Glutamatergic neuron (in vitro differentiated cells): ENCODE measurements around the gene INF2. TPM values are rescaled to one million over a fixed set of nuclear protein-coding genes. Genes with fewer than 3 reads are reported as not detected.
"Not testable (repeated sequence)": the region's sequence is repeated elsewhere in the genome, so short reads cannot be mapped to it uniquely, and the experiment has no call there.

Experiments used
- DNase-seq: peaks from one replicate; pipeline ENCODE4 v3.0.0; 2022
- H3K27ac Mint-ChIP-seq: one replicate; pipeline ENCODE4 v1.8.0; 2020; ENCODE audit warnings: mild to moderate bottlenecking, mixed read lengths, inconsistent platforms; ENCODE audit not compliant: unreplicated experiment
- H3K27me3 Mint-ChIP-seq: one replicate; pipeline ENCODE4 v1.8.0; 2020; ENCODE audit warnings: mild to moderate bottlenecking, moderate library complexity, mixed read lengths, inconsistent platforms; ENCODE audit not compliant: unreplicated experiment
- H3K36me3 Mint-ChIP-seq: one replicate; pipeline ENCODE4 v1.8.0; 2020; ENCODE audit warnings: mild to moderate bottlenecking, mixed read lengths, inconsistent platforms; ENCODE audit not compliant: unreplicated experiment
- H3K4me1 Mint-ChIP-seq: one replicate; pipeline ENCODE4 v1.8.0; 2020; ENCODE audit warnings: mild to moderate bottlenecking, low read depth, mixed read lengths, inconsistent platforms; ENCODE audit not compliant: unreplicated experiment
- H3K4me3 Mint-ChIP-seq: one replicate; pipeline ENCODE4 v1.8.0; 2020; ENCODE audit warnings: mild to moderate bottlenecking, mixed read lengths, inconsistent platforms; ENCODE audit not compliant: unreplicated experiment
- H3K9me3 Mint-ChIP-seq: one replicate; pipeline ENCODE4 v1.8.0; 2020; ENCODE audit warnings: mild to moderate bottlenecking, moderate library complexity, mixed read lengths, inconsistent platforms; ENCODE audit not compliant: unreplicated experiment
- CTCF ChIP-seq: fragments of 200-600 bp; sonication (generic); IDR thresholded peaks from one replicate; pipeline ENCODE4 v1.5.0; 2021; ENCODE audit not compliant: partially characterized antibody, unreplicated experiment
- total RNA-seq: library from RNA; stranded (reverse); fragmentation: NEBNext Ultra II Directional; extraction: Animal tissue kit (Norgen Biotek cat#: 25700); gene quantifications from one replicate; pipeline ENCODE4 v1.2.1, GENCODE V29; 2021; ENCODE audit not compliant: unreplicated experiment

INF2 gene
- total RNA-seq, 1 donor from 2014 or later, result 11.8 TPM

GRCh38 chr14:104665657-104666522, 23.5 kb upstream of the INF2 start:
- Mint-ChIP-seq H3K9me3 (peaks cover 5% of the 10 kb centered on the region), H3K27me3 (peaks cover 7% of the 10 kb centered on the region), H3K4me3 (no peak overlapping the region), H3K36me3 (peaks cover 12% of the 10 kb centered on the region), H3K4me1 (peaks cover 6% of the 10 kb centered on the region), H3K27ac (no peak overlapping the region)
- no peak for TF ChIP-seq CTCF
- DNase-seq, result no peak

GRCh38 chr14:104666523-104666895, 22.9 kb upstream of the INF2 start:
- not testable (repeated sequence) for H3K4me3 Mint-ChIP-seq

GRCh38 chr14:104666981-104667380, 22.4 kb upstream of the INF2 start:
- H3K27ac Mint-ChIP-seq, result no peak overlapping the region

More at GRCh38 chr14:104666523-104666895, 22.9 kb upstream of the INF2 start:
- not testable (repeated sequence) for H3K9me3 Mint-ChIP-seq, H3K27ac Mint-ChIP-seq, H3K27me3 Mint-ChIP-seq, DNase-seq, H3K4me1 Mint-ChIP-seq
- peaks cover 12% of the 10 kb centered on the region for H3K36me3 Mint-ChIP-seq

GRCh38 chr14:104669697-104670096, 19.7 kb upstream of the INF2 start:
- Mint-ChIP-seq H3K27ac (no peak overlapping the region), H3K36me3 (peaks cover 9% of the 10 kb centered on the region), H3K4me1 (peaks cover 6% of the 10 kb centered on the region), H3K4me3 (no peak overlapping the region), H3K27me3 (peaks cover 5% of the 10 kb centered on the region), H3K9me3 (peaks cover 4% of the 10 kb centered on the region)
- DNase-seq, result no peak
- no peak for TF ChIP-seq CTCF

More at GRCh38 chr14:104666981-104667380, 22.4 kb upstream of the INF2 start:
- no peak for TF ChIP-seq CTCF
- DNase-seq, result no peak
- H3K9me3 Mint-ChIP-seq, result peaks cover 4% of the 10 kb centered on the region
- peaks cover 10% of the 10 kb centered on the region for H3K36me3 Mint-ChIP-seq
- H3K4me1 Mint-ChIP-seq, result peaks cover 6% of the 10 kb centered on the region
- peaks cover 4% of the 10 kb centered on the region for H3K27me3 Mint-ChIP-seq
- H3K4me3 Mint-ChIP-seq, result no peak overlapping the region

- not testable (repeated sequence) for H3K36me3 Mint-ChIP-seq, DNase-seq, H3K27me3 Mint-ChIP-seq, H3K27ac Mint-ChIP-seq, H3K4me1 Mint-ChIP-seq, H3K9me3 Mint-ChIP-seq, H3K4me3 Mint-ChIP-seq
Measured at GRCh38 chr14:104671330-104671977, 18.0 kb upstream of the INF2 start.

- H3K9me3 Mint-ChIP-seq, DNase-seq, H3K4me3 Mint-ChIP-seq, H3K27me3 Mint-ChIP-seq, H3K36me3 Mint-ChIP-seq, H3K4me1 Mint-ChIP-seq, H3K27ac Mint-ChIP-seq: not testable (repeated sequence)
Measured at GRCh38 chr14:104672119-104672518, 17.3 kb upstream of the INF2 start.
